Breast epithelium (tissue), 3 donors: ENCODE results near the gene USP50.

Source experiments
- POLR2A ChIP-seq: fragments of 450-650 bp; IDR thresholded peaks from one replicate; pipeline ENCODE4 v1.6.1; 2016; ENCODE audit warnings: antibody characterized with exemption, mild to moderate bottlenecking, moderate library complexity
- TF ChIP-seq, protein P1 (sequence below), 3 donors: fragments of 450-650 bp; IDR thresholded peaks; one replicate each; pipeline ENCODE4 v1.5.1; 2016 to 2017; ENCODE audit warnings: antibody characterized with exemption in 3 of 3, mild to moderate bottlenecking in 3 of 3, moderate library complexity in 3 of 3

DNA sequence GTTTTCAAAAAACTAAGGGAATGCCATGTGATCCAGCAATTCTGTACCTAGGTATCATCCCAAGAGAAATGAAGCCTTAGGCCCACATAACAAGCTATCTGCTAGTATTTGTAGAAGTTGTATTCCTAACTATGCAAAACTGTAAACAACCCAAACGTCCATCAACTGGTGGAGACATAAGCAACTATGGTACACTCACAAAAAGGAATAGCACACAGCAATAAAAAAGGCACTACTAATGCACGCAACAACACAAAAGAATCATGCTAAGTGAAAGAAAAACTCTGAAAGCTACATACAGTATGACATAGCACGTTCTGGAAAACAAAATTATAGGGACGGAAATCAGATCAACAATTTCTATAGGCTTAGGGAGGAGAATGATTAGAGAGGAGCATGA lies 15.3 kb downstream of the USP50 start:
- TF ChIP-seq POLR2A, result no peak
- TF ChIP-seq, protein P1, sequence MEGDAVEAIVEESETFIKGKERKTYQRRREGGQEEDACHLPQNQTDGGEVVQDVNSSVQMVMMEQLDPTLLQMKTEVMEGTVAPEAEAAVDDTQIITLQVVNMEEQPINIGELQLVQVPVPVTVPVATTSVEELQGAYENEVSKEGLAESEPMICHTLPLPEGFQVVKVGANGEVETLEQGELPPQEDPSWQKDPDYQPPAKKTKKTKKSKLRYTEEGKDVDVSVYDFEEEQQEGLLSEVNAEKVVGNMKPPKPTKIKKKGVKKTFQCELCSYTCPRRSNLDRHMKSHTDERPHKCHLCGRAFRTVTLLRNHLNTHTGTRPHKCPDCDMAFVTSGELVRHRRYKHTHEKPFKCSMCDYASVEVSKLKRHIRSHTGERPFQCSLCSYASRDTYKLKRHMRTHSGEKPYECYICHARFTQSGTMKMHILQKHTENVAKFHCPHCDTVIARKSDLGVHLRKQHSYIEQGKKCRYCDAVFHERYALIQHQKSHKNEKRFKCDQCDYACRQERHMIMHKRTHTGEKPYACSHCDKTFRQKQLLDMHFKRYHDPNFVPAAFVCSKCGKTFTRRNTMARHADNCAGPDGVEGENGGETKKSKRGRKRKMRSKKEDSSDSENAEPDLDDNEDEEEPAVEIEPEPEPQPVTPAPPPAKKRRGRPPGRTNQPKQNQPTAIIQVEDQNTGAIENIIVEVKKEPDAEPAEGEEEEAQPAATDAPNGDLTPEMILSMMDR (IDR thresholded peaks at IDR 0.05), result no peak
